ENCODE results near the gene WDR75.

Gene WDR75

DNA sequence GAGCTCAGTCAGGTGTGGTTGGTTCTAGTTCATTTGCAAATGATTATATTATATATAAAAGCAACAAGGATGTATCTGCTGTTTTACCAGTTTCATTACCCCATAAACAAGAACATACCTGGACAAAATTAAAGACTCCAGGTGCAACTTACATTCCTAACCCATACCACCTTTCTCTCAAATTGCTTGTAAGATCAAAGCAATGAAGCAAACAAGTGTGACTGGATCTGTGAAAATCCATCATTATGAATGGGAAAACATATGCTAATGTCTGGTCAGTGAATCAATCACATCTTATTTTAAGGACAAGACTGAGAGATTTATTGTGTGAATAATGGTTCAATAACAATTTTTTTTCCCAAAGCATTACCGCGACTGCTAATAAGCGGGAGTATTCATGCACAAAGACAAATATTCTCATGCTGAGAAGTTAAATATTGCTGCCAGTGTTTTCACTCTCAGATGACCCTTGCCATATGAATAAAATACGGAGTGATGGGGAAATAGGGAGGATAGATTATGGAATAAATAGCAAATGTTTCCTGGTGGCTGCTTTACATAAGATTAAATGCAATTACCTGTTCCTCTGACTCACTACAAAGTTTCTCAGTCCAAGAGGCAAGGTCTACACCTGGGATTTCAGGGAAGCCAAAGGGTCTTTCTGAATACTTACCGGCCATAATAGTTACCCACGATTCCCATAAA is 59.3 kb downstream of the WDR75 start:
- DNase-seq (ENCODE audit: low read depth) = no peak

GRCh38 chr2:189501487-189501886 is 60.2 kb downstream of the WDR75 start:
- no peak for DNase-seq (ENCODE audit: low read depth)

GRCh38 chr2:189502714-189503113 is 61.4 kb downstream of the WDR75 start:
- no peak for DNase-seq (ENCODE audit: low read depth)

DNA sequence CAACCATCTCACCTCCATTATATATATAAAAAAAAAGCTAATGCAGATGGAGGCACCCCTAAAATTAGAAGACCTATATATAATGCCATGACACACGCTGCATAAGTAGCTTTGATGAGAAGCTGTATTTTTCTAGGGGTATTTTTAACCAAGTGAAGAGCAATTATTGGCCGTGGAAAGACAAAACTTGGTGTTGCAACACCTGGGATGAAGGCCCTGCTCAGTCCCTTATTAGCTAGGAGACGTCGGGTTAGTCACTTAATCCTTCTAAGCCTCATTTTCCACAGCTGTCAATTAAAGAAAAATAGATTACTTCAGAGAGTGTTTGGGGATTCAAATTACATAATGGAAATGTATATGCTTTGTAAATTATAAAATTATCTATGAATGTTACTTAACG is 63.0 kb downstream of the WDR75 start:
- no peak for DNase-seq (ENCODE audit: low read depth)

- DNase-seq (ENCODE audit: low read depth) = no peak
These were observed 64.2 kb downstream of the WDR75 start for GRCh38 chr2:189505492-189505891.

- DNase-seq (ENCODE audit: low read depth) = no peak
These were observed 65.3 kb downstream of the WDR75 start for GRCh38 chr2:189506514-189506976.

- no peak for DNase-seq (ENCODE audit: low read depth)
These were observed 70.1 kb downstream of the WDR75 start for GRCh38 chr2:189511210-189511959.

DNA sequence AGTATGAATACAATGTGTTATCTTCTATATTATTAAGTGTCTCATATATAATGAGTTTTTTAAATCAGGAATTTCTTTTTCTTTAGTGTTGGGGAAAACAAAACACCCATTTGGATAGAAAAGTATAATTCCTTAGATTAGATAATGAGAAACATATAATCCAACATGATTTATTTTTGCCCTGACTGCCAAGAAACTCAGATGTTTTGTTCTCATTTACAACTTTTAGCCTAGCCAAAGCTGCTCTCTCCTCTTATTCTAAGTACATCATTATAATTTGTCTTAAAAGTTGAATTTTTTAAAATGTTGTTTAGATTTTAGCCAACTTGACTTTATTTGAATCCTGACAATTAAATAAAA is 70.7 kb downstream of the WDR75 start:
- DNase-seq (ENCODE audit: low read depth) = no peak

GRCh38 chr2:189512879-189513278 is 71.6 kb downstream of the WDR75 start:
- no peak for DNase-seq (ENCODE audit: low read depth)

DNA sequence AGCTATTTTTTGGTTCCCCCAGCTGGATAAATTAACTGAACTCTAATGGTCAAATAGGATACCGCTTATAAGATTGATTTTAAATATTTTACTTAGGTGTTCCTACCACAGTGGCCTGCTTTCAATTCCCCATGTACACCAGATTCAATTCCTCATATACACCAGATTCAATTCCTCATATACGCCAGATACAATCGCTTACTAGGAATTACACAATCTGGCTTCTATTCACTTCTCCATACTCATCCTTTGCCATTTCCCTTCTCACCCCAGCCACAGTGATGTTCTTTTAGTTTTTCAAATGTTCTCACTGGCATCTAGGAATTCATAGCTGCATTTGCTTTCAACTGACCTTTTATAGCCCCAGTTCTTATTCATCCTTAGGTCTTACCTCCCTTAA is 72.8 kb downstream of the WDR75 start:
- no peak for DNase-seq (ENCODE audit: low read depth)

DNA sequence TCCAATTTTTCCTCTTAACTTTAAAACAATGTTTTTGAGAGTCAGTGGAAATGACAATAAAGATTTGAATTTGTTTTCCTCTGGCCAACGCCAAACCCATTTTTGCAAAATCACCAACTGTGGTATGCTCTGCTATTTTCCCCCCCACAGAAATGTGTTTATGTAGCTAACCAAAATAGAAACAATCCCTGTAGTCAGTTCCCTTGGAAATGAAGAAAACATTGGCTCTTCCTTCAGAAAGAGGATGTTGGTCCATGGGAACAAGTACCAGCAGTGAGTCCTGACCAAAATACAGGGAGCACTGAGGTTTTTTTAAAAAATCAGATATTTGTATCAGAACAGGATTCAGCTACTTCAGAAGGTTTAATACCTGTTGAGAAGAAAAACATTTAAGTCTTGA is 74.0 kb downstream of the WDR75 start:
- DNase-seq (ENCODE audit: low read depth) = no peak

DNA sequence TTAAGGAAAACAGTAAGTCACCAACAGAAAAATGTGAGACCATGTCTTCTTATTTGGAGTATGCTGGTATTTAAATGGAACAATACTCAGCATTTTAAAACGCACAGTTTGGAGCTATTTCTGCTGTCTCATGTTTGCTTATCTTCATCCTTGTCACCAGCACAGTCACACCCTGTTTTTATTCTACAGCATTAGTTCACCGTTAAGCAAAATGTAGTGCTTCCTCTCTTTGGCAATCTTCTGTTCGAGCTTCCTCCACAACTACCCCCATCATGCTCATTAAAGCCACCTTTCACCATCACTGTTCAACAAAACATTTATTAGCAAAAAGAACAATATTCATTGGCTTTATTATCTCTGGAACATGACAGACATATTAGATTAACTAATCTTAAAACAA is 75.3 kb downstream of the WDR75 start:
- no peak for DNase-seq (ENCODE audit: low read depth)

DNA sequence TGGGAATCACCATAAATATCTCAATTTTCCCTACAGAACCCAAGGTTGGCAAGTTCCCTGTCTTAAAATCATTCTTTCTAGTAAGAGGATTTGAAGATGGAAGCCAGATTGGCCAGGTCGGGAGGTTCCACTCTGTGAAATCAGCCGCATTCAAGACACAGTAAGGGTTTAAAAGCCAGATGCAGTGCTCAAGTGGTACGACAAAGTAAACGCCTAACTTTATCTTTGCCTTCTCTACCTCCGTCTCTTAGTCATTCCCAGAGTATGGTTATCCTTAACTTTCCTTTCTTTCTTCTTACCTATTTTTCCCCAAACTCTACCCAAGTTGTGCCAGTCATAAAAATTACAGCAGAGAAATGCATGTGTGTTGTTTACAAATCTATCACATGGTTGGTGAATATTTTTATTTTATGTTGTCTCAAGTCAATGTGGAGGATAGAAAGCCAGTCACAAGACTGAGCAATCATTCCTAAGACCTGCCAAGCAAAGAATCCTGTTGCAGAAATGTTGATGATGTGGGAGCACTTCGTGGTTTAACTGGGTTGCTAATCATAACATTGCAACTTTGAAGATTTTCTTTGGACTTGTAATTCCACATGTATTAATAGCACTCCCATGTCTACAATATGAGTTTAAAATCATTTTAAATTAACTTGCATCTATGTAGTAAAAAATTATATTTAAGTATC is 76.7 kb downstream of the WDR75 start:
- DNase-seq (ENCODE audit: low read depth) = no peak

- DNase-seq (ENCODE audit: low read depth) = no peak
These were observed 78.5 kb downstream of the WDR75 start for GRCh38 chr2:189519631-189520387.

GRCh38 chr2:189521699-189522434 is 80.6 kb downstream of the WDR75 start:
- DNase-seq (ENCODE audit: low read depth) = no peak

GRCh38 chr2:189522435-189523151 is 81.3 kb downstream of the WDR75 start:
- DNase-seq (ENCODE audit: low read depth) = no peak

GRCh38 chr2:189524746-189525145 is 83.5 kb downstream of the WDR75 start:
- DNase-seq (ENCODE audit: low read depth) = no peak

All from activated T-cell treated with anti-CD3 and anti-CD28 coated beads for 1 hour (primary cell).